ENCODE results near the gene TIMM17A. TPM values are rescaled to one million over a fixed set of nuclear protein-coding genes. Genes with fewer than 3 reads are reported as not detected.
"Not testable (repeated sequence)": the region's sequence is repeated elsewhere in the genome, so short reads cannot be mapped to it uniquely, and the experiment has no call there.

TIMM17A gene
- total RNA-seq, 4 donors from 2014 or later, result 18.7 to 34.9 (median 29.7) TPM

- Histone ChIP-seq H3K27me3 (no peaks in the 10 kb centered on the region), H3K9me3 (no peaks in the 10 kb centered on the region), H3K36me3 (no peaks in the 10 kb centered on the region), H3K4me3 (peak overlapping the region; percentile 60 to 63), H3K27ac (peak overlapping the region; percentile 94 to 98), H3K4me1 (peaks cover 11 to 12% of the 10 kb centered on the region in 2 donors)
- no peak for TF ChIP-seq CTCF (IDR thresholded peaks at IDR 0.05)
- no peak for TF ChIP-seq POLR2A (IDR thresholded peaks at IDR 0.05)
- no peak for DNase-seq
- intact Hi-C loops (cut with DNase I; ENCODE audit: low total_unique reads), result no loop called here
Measured at GRCh38 chr1:201939574-201939973, 15.7 kb upstream of the TIMM17A start.

- Histone ChIP-seq H3K4me1 (peaks cover 11 to 12% of the 10 kb centered on the region in 2 donors), H3K4me3 (peak overlapping the region; percentile 60 to 63), H3K27ac (peak overlapping the region; percentile 94 to 98)
- H3K36me3 ChIP-seq; DNase-seq; H3K27me3 ChIP-seq; H3K9me3 ChIP-seq; intact Hi-C loops (cut with DNase I; ENCODE audit: low total_unique reads): not testable (repeated sequence)
Measured at GRCh38 chr1:201940316-201940715, 15.0 kb upstream of the TIMM17A start.

- Histone ChIP-seq H3K9me3 (no peaks in the 10 kb centered on the region), H3K27me3 (no peaks in the 10 kb centered on the region), H3K4me3 (peak overlapping the region; percentile 60 to 63), H3K4me1 (peaks cover 9% of the 10 kb centered on the region in 2 donors), H3K36me3 (no peaks in the 10 kb centered on the region), H3K27ac (peak overlapping the region; percentile 94 to 98)
- intact Hi-C loops (cut with DNase I; ENCODE audit: low total_unique reads), result no loop called here
- TF ChIP-seq CTCF (IDR thresholded peaks at IDR 0.05) (no peak), POLR2A (IDR thresholded peaks at IDR 0.05) (peak in 1 of 2 donors; percentile 10)
- DNase-seq, result peak in 1 of 2 donors; percentile 52
Measured at GRCh38 chr1:201941420-201942128, 13.7 kb upstream of the TIMM17A start.

- H3K4me1 ChIP-seq, result peaks cover 3% of the 10 kb centered on the region in 2 donors
- H3K4me3 ChIP-seq, result peak overlapping the region; percentile 60 to 63
- no peaks in the 10 kb centered on the region for H3K27me3 ChIP-seq
- TF ChIP-seq CTCF (IDR thresholded peaks at IDR 0.05), result no peak
- TF ChIP-seq POLR2A (IDR thresholded peaks at IDR 0.05), result no peak
- peak overlapping the region; percentile 94 to 98 for H3K27ac ChIP-seq
- H3K9me3 ChIP-seq, result no peaks in the 10 kb centered on the region
- no peak for DNase-seq
- H3K36me3 ChIP-seq, result no peaks in the 10 kb centered on the region
- intact Hi-C loops (cut with DNase I; ENCODE audit: low total_unique reads), result no loop called here
Measured at GRCh38 chr1:201942129-201942495, 13.2 kb upstream of the TIMM17A start.

- Histone ChIP-seq H3K9me3 (no peaks in the 10 kb centered on the region), H3K36me3 (no peaks in the 10 kb centered on the region), H3K4me3 (peak overlapping the region; percentile 60 to 63), H3K27ac (peak overlapping the region; percentile 94 to 98), H3K27me3 (no peaks in the 10 kb centered on the region), H3K4me1 (no peaks in the 10 kb centered on the region)
- TF ChIP-seq POLR2A (IDR thresholded peaks at IDR 0.05), result no peak
- no peak for TF ChIP-seq CTCF (IDR thresholded peaks at IDR 0.05)
- no peak for DNase-seq
- intact Hi-C loops (cut with DNase I; ENCODE audit: low total_unique reads), result loop anchor here (2.0 kb wide), 1 partner anchor 47 kb away; no protein-coding TSS in a partner anchor
Measured at GRCh38 chr1:201944002-201944401, 11.3 kb upstream of the TIMM17A start.
